Lower lobe of right lung (tissue), 1 donor: ENCODE data around the gene RSPH10B2. TPM values are rescaled to one million over a fixed set of nuclear protein-coding genes. Genes with fewer than 3 reads are reported as not detected.

ENCODE experiments used
- total RNA-seq: library from RNA; stranded (reverse); fragmentation: NEBNext Ultra II Directional; extraction: Animal tissue kit (Norgen Biotek cat#: 25700); gene quantifications from one replicate; pipeline ENCODE4 v1.2.1, GENCODE V29; 2021
- donor health status: DM: no; HTN: yes; CAD: no; lungs with severe emphysema.

The RSPH10B2 gene
- total RNA-seq, 1 donor from 2014 or later = 4.8 TPM

Other genes starting within 250 kb of the RSPH10B2 start
- 0.41 TPM for gene GRID2IP, start 202.6 kb upstream of the RSPH10B2 start, total RNA-seq
- 41.8 TPM for gene ZDHHC4, start 176.6 kb upstream of the RSPH10B2 start, total RNA-seq
- 33.2 TPM for gene INTS15, start 164.1 kb upstream of the RSPH10B2 start, total RNA-seq
- 4.4 TPM for gene ZNF853, start 138.5 kb upstream of the RSPH10B2 start, total RNA-seq
- 43.2 TPM for gene ZNF316, start 116.8 kb upstream of the RSPH10B2 start, total RNA-seq
- gene ZNF12, start 47.2 kb upstream of the RSPH10B2 start, total RNA-seq = 23.4 TPM
- 62.7 TPM for gene CCZ1B, start 72.2 kb downstream of the RSPH10B2 start, total RNA-seq